ENCODE results near the gene KIF20B.

KIF20B gene

GRCh38 chr10:89685936-89686335 is 15.5 kb upstream of the KIF20B start:
- no peak overlapping the region for H3K9ac ChIP-seq (ENCODE audit: low read length in 2 of 2)
- H3K27me3 ChIP-seq (ENCODE audit: control insufficient read depth in 1 of 2, insufficient read depth in 2 of 2, low read length in 2 of 2), result no peaks in the 10 kb centered on the region
- no peaks in the 10 kb centered on the region for H3K4me1 ChIP-seq (ENCODE audit: control insufficient read depth, insufficient read depth, low read length)
- no peaks in the 10 kb centered on the region for H3K9me3 ChIP-seq (ENCODE audit: control insufficient read depth in 2 of 2, low read length in 2 of 2)
- no peak overlapping the region for H3K4me3 ChIP-seq (ENCODE audit: low read length in 2 of 2)
- H3K27ac ChIP-seq (ENCODE audit: low read length), result no peak overlapping the region
- H3K36me3 ChIP-seq (ENCODE audit: control insufficient read depth in 2 of 2, insufficient read depth in 2 of 2, low read length in 2 of 2), result no peaks in the 10 kb centered on the region

GRCh38 chr10:89690027-89690426 is 11.4 kb upstream of the KIF20B start:
- Histone ChIP-seq H3K36me3 (ENCODE audit: control insufficient read depth in 2 of 2, insufficient read depth in 2 of 2, low read length in 2 of 2) (no peaks in the 10 kb centered on the region), H3K4me1 (ENCODE audit: control insufficient read depth, insufficient read depth, low read length) (no peaks in the 10 kb centered on the region), H3K27ac (ENCODE audit: low read length) (no peak overlapping the region), H3K9me3 (ENCODE audit: control insufficient read depth in 2 of 2, low read length in 2 of 2) (no peaks in the 10 kb centered on the region), H3K27me3 (ENCODE audit: control insufficient read depth in 1 of 2, insufficient read depth in 2 of 2, low read length in 2 of 2) (no peaks in the 10 kb centered on the region), H3K9ac (ENCODE audit: low read length in 2 of 2) (no peak overlapping the region), H3K4me3 (ENCODE audit: low read length in 2 of 2) (no peak overlapping the region)

- Histone ChIP-seq H3K9me3 (ENCODE audit: control insufficient read depth in 2 of 2, low read length in 2 of 2) (no peaks in the 10 kb centered on the region), H3K9ac (ENCODE audit: low read length in 2 of 2) (no peak overlapping the region), H3K4me3 (ENCODE audit: low read length in 2 of 2) (no peak overlapping the region), H3K4me1 (ENCODE audit: control insufficient read depth, insufficient read depth, low read length) (no peaks in the 10 kb centered on the region), H3K27me3 (ENCODE audit: control insufficient read depth in 1 of 2, insufficient read depth in 2 of 2, low read length in 2 of 2) (no peaks in the 10 kb centered on the region), H3K27ac (ENCODE audit: low read length) (no peak overlapping the region), H3K36me3 (ENCODE audit: control insufficient read depth in 2 of 2, insufficient read depth in 2 of 2, low read length in 2 of 2) (no peaks in the 10 kb centered on the region)
These were observed 9.0 kb upstream of the KIF20B start for GRCh38 chr10:89692416-89692815.

- Histone ChIP-seq H3K9me3 (ENCODE audit: control insufficient read depth in 2 of 2, low read length in 2 of 2) (no peaks in the 10 kb centered on the region), H3K4me3 (ENCODE audit: low read length in 2 of 2) (no peak overlapping the region), H3K9ac (ENCODE audit: low read length in 2 of 2) (no peak overlapping the region), H3K27ac (ENCODE audit: low read length) (no peak overlapping the region), H3K36me3 (ENCODE audit: control insufficient read depth in 2 of 2, insufficient read depth in 2 of 2, low read length in 2 of 2) (no peaks in the 10 kb centered on the region), H3K4me1 (ENCODE audit: control insufficient read depth, insufficient read depth, low read length) (no peaks in the 10 kb centered on the region), H3K27me3 (ENCODE audit: control insufficient read depth in 1 of 2, insufficient read depth in 2 of 2, low read length in 2 of 2) (no peaks in the 10 kb centered on the region)
These were observed 8.2 kb upstream of the KIF20B start for GRCh38 chr10:89693176-89693575.

GRCh38 chr10:89695307-89695706 is 6.1 kb upstream of the KIF20B start:
- Histone ChIP-seq H3K4me3 (ENCODE audit: low read length in 2 of 2) (no peak overlapping the region), H3K36me3 (ENCODE audit: control insufficient read depth in 2 of 2, insufficient read depth in 2 of 2, low read length in 2 of 2) (no peaks in the 10 kb centered on the region), H3K27me3 (ENCODE audit: control insufficient read depth in 1 of 2, insufficient read depth in 2 of 2, low read length in 2 of 2) (no peaks in the 10 kb centered on the region), H3K9me3 (ENCODE audit: control insufficient read depth in 2 of 2, low read length in 2 of 2) (no peaks in the 10 kb centered on the region), H3K9ac (ENCODE audit: low read length in 2 of 2) (no peak overlapping the region), H3K27ac (ENCODE audit: low read length) (no peak overlapping the region), H3K4me1 (ENCODE audit: control insufficient read depth, insufficient read depth, low read length) (no peaks in the 10 kb centered on the region)

GRCh38 chr10:89697946-89698345 is 3.4 kb upstream of the KIF20B start:
- no peak overlapping the region for H3K4me3 ChIP-seq (ENCODE audit: low read length in 2 of 2)
- H3K9me3 ChIP-seq (ENCODE audit: control insufficient read depth in 2 of 2, low read length in 2 of 2), result no peaks in the 10 kb centered on the region
- H3K36me3 ChIP-seq (ENCODE audit: control insufficient read depth in 2 of 2, insufficient read depth in 2 of 2, low read length in 2 of 2), result no peaks in the 10 kb centered on the region
- no peaks in the 10 kb centered on the region for H3K27me3 ChIP-seq (ENCODE audit: control insufficient read depth in 1 of 2, insufficient read depth in 2 of 2, low read length in 2 of 2)
- no peak overlapping the region for H3K27ac ChIP-seq (ENCODE audit: low read length)
- H3K9ac ChIP-seq (ENCODE audit: low read length in 2 of 2), result no peak overlapping the region
- peaks cover 9% of the 10 kb centered on the region for H3K4me1 ChIP-seq (ENCODE audit: control insufficient read depth, insufficient read depth, low read length)

- H3K27me3 ChIP-seq (ENCODE audit: control insufficient read depth in 1 of 2, insufficient read depth in 2 of 2, low read length in 2 of 2), result no peaks in the 10 kb centered on the region
- H3K36me3 ChIP-seq (ENCODE audit: control insufficient read depth in 2 of 2, insufficient read depth in 2 of 2, low read length in 2 of 2), result no peaks in the 10 kb centered on the region
- H3K27ac ChIP-seq (ENCODE audit: low read length), result no peak overlapping the region
- no peak overlapping the region for H3K4me3 ChIP-seq (ENCODE audit: low read length in 2 of 2)
- no peak overlapping the region for H3K9ac ChIP-seq (ENCODE audit: low read length in 2 of 2)
- H3K4me1 ChIP-seq (ENCODE audit: control insufficient read depth, insufficient read depth, low read length), result peaks cover 9% of the 10 kb centered on the region
- H3K9me3 ChIP-seq (ENCODE audit: control insufficient read depth in 2 of 2, low read length in 2 of 2), result no peaks in the 10 kb centered on the region
These were observed 1.8 kb upstream of the KIF20B start for GRCh38 chr10:89699581-89700064.

GRCh38 chr10:89700923-89701241 is 508 bp upstream of the KIF20B start:
- Histone ChIP-seq H3K9me3 (ENCODE audit: control insufficient read depth in 2 of 2, low read length in 2 of 2) (no peaks in the 10 kb centered on the region), H3K27ac (ENCODE audit: low read length) (peak overlapping the region; percentile 69), H3K36me3 (ENCODE audit: control insufficient read depth in 2 of 2, insufficient read depth in 2 of 2, low read length in 2 of 2) (no peaks in the 10 kb centered on the region), H3K9ac (ENCODE audit: low read length in 2 of 2) (peak overlapping the region; percentile 86 to 90), H3K4me3 (ENCODE audit: low read length in 2 of 2) (peak overlapping the region; percentile 93 to 99), H3K4me1 (ENCODE audit: control insufficient read depth, insufficient read depth, low read length) (peaks cover 9% of the 10 kb centered on the region), H3K27me3 (ENCODE audit: control insufficient read depth in 1 of 2, insufficient read depth in 2 of 2, low read length in 2 of 2) (no peaks in the 10 kb centered on the region)

- Histone ChIP-seq H3K4me3 (ENCODE audit: low read length in 2 of 2) (peak overlapping the region; percentile 93 to 99), H3K36me3 (ENCODE audit: control insufficient read depth in 2 of 2, insufficient read depth in 2 of 2, low read length in 2 of 2) (no peaks in the 10 kb centered on the region), H3K27me3 (ENCODE audit: control insufficient read depth in 1 of 2, insufficient read depth in 2 of 2, low read length in 2 of 2) (no peaks in the 10 kb centered on the region), H3K4me1 (ENCODE audit: control insufficient read depth, insufficient read depth, low read length) (peaks cover 9% of the 10 kb centered on the region), H3K27ac (ENCODE audit: low read length) (no peak overlapping the region), H3K9me3 (ENCODE audit: control insufficient read depth in 2 of 2, low read length in 2 of 2) (no peaks in the 10 kb centered on the region), H3K9ac (ENCODE audit: low read length in 2 of 2) (peak overlapping the region in 1 of 2 donors; percentile 86)
These were observed 711 bp downstream of the KIF20B start for GRCh38 chr10:89702121-89702480.

GRCh38 chr10:89705466-89705865 is 4.1 kb downstream of the KIF20B start:
- no peak overlapping the region for H3K4me3 ChIP-seq (ENCODE audit: low read length in 2 of 2)
- no peaks in the 10 kb centered on the region for H3K36me3 ChIP-seq (ENCODE audit: control insufficient read depth in 2 of 2, insufficient read depth in 2 of 2, low read length in 2 of 2)
- no peak overlapping the region for H3K9ac ChIP-seq (ENCODE audit: low read length in 2 of 2)

GRCh38 chr10:89706011-89706410 is 4.6 kb downstream of the KIF20B start:
- Histone ChIP-seq H3K9ac (ENCODE audit: low read length in 2 of 2) (no peak overlapping the region), H3K4me3 (ENCODE audit: low read length in 2 of 2) (no peak overlapping the region), H3K27me3 (ENCODE audit: control insufficient read depth in 1 of 2, insufficient read depth in 2 of 2, low read length in 2 of 2) (no peaks in the 10 kb centered on the region), H3K9me3 (ENCODE audit: control insufficient read depth in 2 of 2, low read length in 2 of 2) (no peaks in the 10 kb centered on the region), H3K4me1 (ENCODE audit: control insufficient read depth, insufficient read depth, low read length) (peaks cover 9% of the 10 kb centered on the region), H3K36me3 (ENCODE audit: control insufficient read depth in 2 of 2, insufficient read depth in 2 of 2, low read length in 2 of 2) (no peaks in the 10 kb centered on the region), H3K27ac (ENCODE audit: low read length) (no peak overlapping the region)

More at GRCh38 chr10:89705466-89705865, 4.1 kb downstream of the KIF20B start:
- Histone ChIP-seq H3K9me3 (ENCODE audit: control insufficient read depth in 2 of 2, low read length in 2 of 2) (no peaks in the 10 kb centered on the region), H3K27ac (ENCODE audit: low read length) (no peak overlapping the region), H3K4me1 (ENCODE audit: control insufficient read depth, insufficient read depth, low read length) (peaks cover 9% of the 10 kb centered on the region), H3K27me3 (ENCODE audit: control insufficient read depth in 1 of 2, insufficient read depth in 2 of 2, low read length in 2 of 2) (no peaks in the 10 kb centered on the region)
